ENCODE results near the gene TMSB4X. TPM values are rescaled to one million over a fixed set of nuclear protein-coding genes. Genes with fewer than 3 reads are reported as not detected.

TMSB4X gene
- total and polyA plus RNA-seq, 2 donors (not counting 3 experiments of a cell fraction or from before 2014, with no cell fraction given) = 4,136 to 6,858 TPM

GRCh38 chrX:13008851-13009250, 33.9 kb downstream of the TMSB4X start:
- intact Hi-C loops (cut with micrococcal nuclease) (no loop called here), dilution Hi-C loops (cut with MboI; ENCODE audit: extremely low pct_ligation_motif_present, low sequenced_read_pairs) (no loop called here)
- no peak overlapping the region for H2AFZ ChIP-seq (ENCODE audit: low read depth, low read length)
- no peak for FAIRE-seq
- H3K36me3 ChIP-seq (ENCODE audit: control insufficient read depth in 2 of 2, extremely low read depth in 1 of 2, insufficient read depth in 2 of 2, low read length in 2 of 2) = no peaks in the 10 kb centered on the region
- no peaks in the 10 kb centered on the region for H3K79me2 ChIP-seq (ENCODE audit: control insufficient read depth, insufficient read depth, low read length)
- no peaks in the 10 kb centered on the region for H3K9me3 ChIP-seq (replicated peaks; ENCODE audit: control insufficient read depth, insufficient read depth, low read length)
- no peak overlapping the region for H3K4me2 ChIP-seq (ENCODE audit: insufficient read depth, low read length)
- no peaks in the 10 kb centered on the region for H4K20me1 ChIP-seq (replicated peaks; ENCODE audit: control insufficient read depth, extremely low read depth, insufficient read depth, low read length)
- H3K9ac ChIP-seq (replicated peaks; ENCODE audit: extremely low read depth, insufficient read depth, low read length) = no peak overlapping the region
- H3K9me1 ChIP-seq (replicated peaks; ENCODE audit: control insufficient read depth, extremely low read depth, insufficient read depth, low read length) = no peaks in the 10 kb centered on the region
- BruUV-seq (replicated peaks) = no TSS peak
- DNase-seq (ENCODE audit: low read depth, low spot score) = no peak
- no peak overlapping the region for H3K27ac ChIP-seq (ENCODE audit: insufficient read depth, low read depth, low read length)
- POLR2A ChIA-PET = no interaction called here
- no peaks in the 10 kb centered on the region for H3K27me3 ChIP-seq (ENCODE audit: control insufficient read depth in 2 of 2, insufficient read depth in 2 of 2, low read length in 2 of 2)
- CTCF ChIA-PET = no interaction called here
- H3K4me1 ChIP-seq (ENCODE audit: control insufficient read depth, extremely low read depth, insufficient read depth, low read length) = no peaks in the 10 kb centered on the region
- TF ChIP-seq JUN (IDR thresholded peaks at IDR 0.05; ENCODE audit: borderline replicate concordance, insufficient read depth, insufficient read length, low read depth) = no peak
- no peak for TF ChIP-seq MAX (IDR thresholded peaks at IDR 0.05; ENCODE audit: insufficient read depth, insufficient read length)
- no peak for TF ChIP-seq EZH2 (IDR thresholded peaks at IDR 0.05; ENCODE audit: borderline replicate concordance, low read depth, low read length, severe bottlenecking)
- no peak for TF ChIP-seq CTCF (IDR thresholded peaks at IDR 0.05; ENCODE audit: extremely low read depth in 1 of 2, insufficient read depth in 1 of 2, low read depth in 1 of 2, low read length in 2 of 2)
- TF ChIP-seq POLR2A (IDR thresholded peaks at IDR 0.05; ENCODE audit: low read depth, low read length) = no peak
- no peak for TF ChIP-seq FOS (IDR thresholded peaks at IDR 0.05; ENCODE audit: borderline replicate concordance, insufficient read depth, low read length)
- no peak for TF ChIP-seq MYC (IDR thresholded peaks at IDR 0.05; ENCODE audit: low read depth, low read length)
- no peak for TF ChIP-seq GATA2 (IDR thresholded peaks at IDR 0.05; ENCODE audit: insufficient read depth, insufficient read length, low read depth, low read length)
- no peak for TF ChIP-seq POLR2AphosphoS5 (IDR thresholded peaks at IDR 0.05; ENCODE audit: insufficient read depth, low read depth, low read length)
- H3K4me3 ChIP-seq (replicated peaks in 1 of 3; ENCODE audit: insufficient read depth in 1 of 3, low read depth in 1 of 3, low read length in 3 of 3) = no peak overlapping the region

All from endothelial cell of umbilical vein (primary cell).